Heart left ventricle (tissue), 16 donors: ENCODE data around the gene ZNF584. TPM values are rescaled to one million over a fixed set of nuclear protein-coding genes. Genes with fewer than 3 reads are reported as not detected.

Experiments used
- ATAC-seq, 4 donors: fragments of 200-7000 bp; cut with Tn5 transposase; one replicate each; pipeline ENCODE4 v1.9.1; 2020 to 2022; ENCODE audit warnings: moderate library complexity in 4 of 4, mild to moderate bottlenecking in 3 of 4, moderate number of reproducible peaks in 1 of 4
- DNase-seq, 5 donors: peaks; one replicate each; pipeline ENCODE4 v3.0.0-alpha.2; 2020
- H3K27ac ChIP-seq, 12 donors: fragments of 200-600 bp; sonication (generic) in 4 of 12; one replicate each; pipeline versions ENCODE4 v1.5.0 to v1.8.0; 2016 to 2022; ENCODE audit warnings: mild to moderate bottlenecking in 2 of 12
- H3K27me3 ChIP-seq, 9 donors: fragments of 200-600 bp; sonication (generic) in 2 of 9; one replicate each; pipeline versions ENCODE4 v1.5.1 to v1.8.0; 2016 to 2022; ENCODE audit warnings: mild to moderate bottlenecking in 3 of 9
- H3K36me3 ChIP-seq, 9 donors: fragments of 200-600 bp; sonication (generic) in 2 of 9; one replicate each; pipeline versions ENCODE4 v1.5.0 to v1.8.0; 2018 to 2022; ENCODE audit warnings: mild to moderate bottlenecking in 2 of 9
- H3K4me1 ChIP-seq, 12 donors: fragments of 200-600 bp; sonication (generic) in 4 of 12; one replicate each; pipeline versions ENCODE4 v1.5.0 to v1.8.0; 2016 to 2022; ENCODE audit warnings: mild to moderate bottlenecking in 3 of 12
- H3K4me3 ChIP-seq, 12 donors: fragments of 200-600 bp; sonication (generic) in 4 of 12; one replicate each; pipeline versions ENCODE4 v1.5.0 to v1.8.0; 2017 to 2022; ENCODE audit warnings: mild to moderate bottlenecking in 9 of 12, moderate library complexity in 4 of 12
- H3K9me3 ChIP-seq, 12 donors: fragments of 200-600 bp; sonication (generic) in 4 of 12; one replicate each; pipeline versions ENCODE4 v1.5.0 to v1.8.0; 2016 to 2022; ENCODE audit warnings: mild to moderate bottlenecking in 1 of 12
- POLR2A ChIP-seq, 2 donors: fragments of 450-650 bp; IDR thresholded peaks; one replicate each; pipeline ENCODE4 v1.6.1; 2017; ENCODE audit warnings: antibody characterized with exemption in 2 of 2, mild to moderate bottlenecking in 2 of 2, moderate library complexity in 2 of 2
- WGBS, 4 donors: extraction: QIAGEN DNeasy Blood & Tissue Kit in 2 of 4; methylation state at CpG; one replicate each; pipeline versions ENCODE4 v1.1.5 to v1.1.7; 2013 to 2018; 5-methylcytosine and 5-hydroxymethylcytosine counted together
- intact Hi-C, 10 donors: fragments of 100-400 bp; cut with DNase I; formaldehyde crosslinking; loops; one replicate each; pipeline versions ENCODE4 v1.11.1 to v1.14.2; 2022
- polyA plus RNA-seq, 2 donors: library from polyadenylated mRNA; stranded (reverse); fragments of 200-250 nt; gene quantifications; one replicate each; pipeline ENCODE4 v1.2.3, GENCODE V29; 2013
- total RNA-seq, 9 donors: library from RNA; depleted of rRNA in 2 of 9; stranded (reverse); fragments of >200 nt in 2 of 9; fragmentation: NEBNext Ultra II Directional in 3 of 9; extraction: Animal tissue kit (Norgen Biotek cat#: 25700) in 3 of 9; gene quantifications; one replicate each; pipeline versions ENCODE4 v1.1.0 to v1.2.4, GENCODE V29; 2016 to 2023
- TF ChIP-seq, protein P1 (sequence below), 12 donors: fragments of 200-600 bp; sonication (generic) in 4 of 12; IDR thresholded peaks; one replicate each; pipeline versions ENCODE4 v1.5.0 to v1.8.0; 2018 to 2022; ENCODE audit warnings: antibody characterized with exemption in 12 of 12, mild to moderate bottlenecking in 5 of 12
- donor health status: ischemic (EF 13 %, LVEDD 7.1; RV severe dilation, severe dysfunction).
- donor health status: healthy with polysubstance abuse.
- donor health status: DM: no; HTN: yes; CAD: no.
- donor health status: DM: no; HTN: no; CAD: no.
- donor health status: ischemic (EF 25% LVEDD 6.9; RV normal size, moderate dysfunction).
- donor health status: ischemic (EF 25% LVEDD 5.7; RV mildly dilated, moderate dysfunction).
- donor health status: healthy.
- donor health status: DM: yes; HTN: yes; CAD: no.
- donor health status: ischemic (EF 35%, LVEDD 5.7; RV mildly dilated, moderate dysfunction).
- donor health status: nonischemic (EF 11% LVEDD 7.7; RV severe dilation, severe dysfunction).
- donor health status: DM: yes; HTN: yes; CAD: no.
- donor health status: PGD.
- donor health status: ischemic (EF 29% LVEDD 5.4; RV normal size, mild dysfunction).
- donor health status: nonischemic (EF 23%, LVEDD 6.1; RV moderate dilation, normal function).

The ZNF584 gene
- total and polyA plus RNA-seq, 11 donors, result 6.1 to 31.4 (median 16.9) TPM

DNA sequence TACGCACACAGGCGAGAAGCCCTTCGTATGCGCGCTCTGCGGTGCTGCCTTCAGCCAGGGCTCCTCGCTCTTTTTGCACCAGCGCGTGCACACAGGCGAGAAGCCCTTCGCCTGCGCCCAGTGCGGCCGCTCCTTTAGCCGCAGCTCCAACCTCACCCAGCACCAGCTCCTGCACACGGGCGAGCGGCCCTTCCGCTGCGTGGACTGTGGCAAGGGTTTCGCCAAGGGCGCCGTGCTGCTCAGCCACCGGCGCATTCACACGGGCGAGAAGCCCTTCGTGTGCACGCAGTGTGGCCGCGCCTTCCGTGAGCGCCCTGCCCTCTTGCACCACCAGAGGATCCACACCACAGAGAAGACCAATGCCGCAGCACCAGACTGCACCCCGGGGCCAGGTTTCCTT is 47.7 kb downstream of the ZNF584 start:
- no peak overlapping the region for H3K4me3 ChIP-seq
- WGBS, 4 donors, result 96 to 97% (median 97%) methylated on average over 32 to 35 of the region's 35 CpGs
- intact Hi-C loops, result no loop called here
- H3K9me3 ChIP-seq, result no peaks in the 10 kb centered on the region
- H3K27me3 ChIP-seq, result no peaks in the 10 kb centered on the region
- peaks cover 0 to 31% (median 13%) of the 10 kb centered on the region in 9 donors for H3K36me3 ChIP-seq
- DNase-seq (no peak), ATAC-seq (no peak)
- peaks cover 0 to 7% (median under 1%) of the 10 kb centered on the region in 12 donors for H3K4me1 ChIP-seq
- no peak for TF ChIP-seq POLR2A (IDR thresholded peaks at IDR 0.05)
- TF ChIP-seq, protein P1, sequence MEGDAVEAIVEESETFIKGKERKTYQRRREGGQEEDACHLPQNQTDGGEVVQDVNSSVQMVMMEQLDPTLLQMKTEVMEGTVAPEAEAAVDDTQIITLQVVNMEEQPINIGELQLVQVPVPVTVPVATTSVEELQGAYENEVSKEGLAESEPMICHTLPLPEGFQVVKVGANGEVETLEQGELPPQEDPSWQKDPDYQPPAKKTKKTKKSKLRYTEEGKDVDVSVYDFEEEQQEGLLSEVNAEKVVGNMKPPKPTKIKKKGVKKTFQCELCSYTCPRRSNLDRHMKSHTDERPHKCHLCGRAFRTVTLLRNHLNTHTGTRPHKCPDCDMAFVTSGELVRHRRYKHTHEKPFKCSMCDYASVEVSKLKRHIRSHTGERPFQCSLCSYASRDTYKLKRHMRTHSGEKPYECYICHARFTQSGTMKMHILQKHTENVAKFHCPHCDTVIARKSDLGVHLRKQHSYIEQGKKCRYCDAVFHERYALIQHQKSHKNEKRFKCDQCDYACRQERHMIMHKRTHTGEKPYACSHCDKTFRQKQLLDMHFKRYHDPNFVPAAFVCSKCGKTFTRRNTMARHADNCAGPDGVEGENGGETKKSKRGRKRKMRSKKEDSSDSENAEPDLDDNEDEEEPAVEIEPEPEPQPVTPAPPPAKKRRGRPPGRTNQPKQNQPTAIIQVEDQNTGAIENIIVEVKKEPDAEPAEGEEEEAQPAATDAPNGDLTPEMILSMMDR (IDR thresholded peaks at IDR 0.05), result no peak
- H3K27ac ChIP-seq, result no peak overlapping the region

DNA sequence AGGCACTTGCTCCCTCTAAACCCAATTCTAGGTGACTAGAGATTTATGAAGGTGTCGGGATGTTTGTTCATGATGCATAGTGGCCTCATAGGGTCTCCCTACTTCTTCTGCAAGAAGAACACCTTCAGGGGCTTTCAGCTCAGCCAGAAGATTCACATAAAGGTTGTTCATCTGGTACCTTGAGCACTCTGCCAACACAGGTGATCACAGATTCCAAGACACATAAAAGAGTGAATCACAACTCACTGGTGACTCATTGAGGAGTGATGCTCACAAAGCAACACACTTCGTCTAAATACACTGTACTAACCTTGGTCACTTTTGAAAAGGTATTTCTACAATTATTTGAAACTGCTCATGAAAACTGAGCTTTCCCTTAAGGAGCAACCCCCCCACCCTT is 51.6 kb downstream of the ZNF584 start:
- ATAC-seq (no peak), DNase-seq (no peak)
- Histone ChIP-seq H3K27ac (no peak overlapping the region), H3K4me1 (no peaks in the 10 kb centered on the region), H3K4me3 (no peak overlapping the region), H3K36me3 (peaks cover 0 to 18% (median 12%) of the 10 kb centered on the region in 9 donors), H3K27me3 (no peaks in the 10 kb centered on the region), H3K9me3 (no peaks in the 10 kb centered on the region)
- WGBS, 4 donors, result 90 to 100% (median 98%) methylated on average over 2 of the region's 2 CpGs
- intact Hi-C loops, result no loop called here
- TF ChIP-seq POLR2A (IDR thresholded peaks at IDR 0.05), result no peak
- TF ChIP-seq, protein P1 (IDR thresholded peaks at IDR 0.05), result no peak

DNA sequence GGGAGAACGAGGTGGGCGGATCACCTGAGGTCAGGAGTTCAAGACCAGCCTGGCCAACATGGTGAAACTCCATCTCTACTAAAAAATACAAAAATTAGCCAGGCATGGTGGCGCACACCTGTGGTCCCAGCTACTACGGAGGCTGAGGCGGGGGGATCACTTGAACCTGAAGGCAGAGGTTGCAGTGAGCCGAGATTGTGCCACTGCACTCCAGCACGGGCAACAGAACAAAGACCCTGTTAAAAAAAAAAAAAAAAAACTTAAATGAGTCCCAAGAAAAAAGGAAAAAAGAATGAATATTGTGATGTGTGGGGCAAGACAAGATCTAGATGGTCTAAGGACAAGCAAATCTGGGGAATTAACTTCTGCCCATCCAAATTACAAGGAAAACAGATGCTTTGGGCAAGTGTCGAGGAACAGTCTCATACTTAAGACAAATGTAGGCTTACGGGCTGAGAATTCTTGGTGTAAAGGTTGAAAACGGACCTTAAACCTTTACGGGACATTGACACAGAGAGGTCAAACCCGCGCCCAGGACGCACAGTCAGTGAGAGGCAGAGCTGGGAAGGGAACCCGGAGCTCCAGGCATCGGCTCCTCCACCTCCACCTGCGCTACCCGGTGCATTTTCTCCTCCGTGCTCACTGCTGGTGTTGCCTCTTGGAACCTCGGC is 57.8 kb downstream of the ZNF584 start:
- Histone ChIP-seq H3K4me1 (peaks cover 4 to 16% (median 13%) of the 10 kb centered on the region in 12 donors), H3K9me3 (no peaks in the 10 kb centered on the region), H3K4me3 (peak overlapping the region; percentile 2 to 100 (median 94)), H3K36me3 (peaks cover 0 to 19% (median 10%) of the 10 kb centered on the region in 9 donors), H3K27ac (peak overlapping the region in 5 of 12 donors; percentile 77 to 90 (median 85)), H3K27me3 (no peaks in the 10 kb centered on the region)
- ATAC-seq (peak in 3 of 4 donors; percentile 4 to 9 (median 5)), DNase-seq (no peak)
- intact Hi-C loops, result loop anchor here in 1 of 10 donors (1.0 kb wide), 1 partner anchor 26 kb away; the partner anchor contains the start of gene ZNF132
- TF ChIP-seq POLR2A (IDR thresholded peaks at IDR 0.05), result no peak
- TF ChIP-seq, protein P1 (IDR thresholded peaks at IDR 0.05), result no peak
- WGBS, 4 donors, result 35 to 36% (median 36%) methylated on average over 19 to 20 of the region's 20 CpGs

DNA sequence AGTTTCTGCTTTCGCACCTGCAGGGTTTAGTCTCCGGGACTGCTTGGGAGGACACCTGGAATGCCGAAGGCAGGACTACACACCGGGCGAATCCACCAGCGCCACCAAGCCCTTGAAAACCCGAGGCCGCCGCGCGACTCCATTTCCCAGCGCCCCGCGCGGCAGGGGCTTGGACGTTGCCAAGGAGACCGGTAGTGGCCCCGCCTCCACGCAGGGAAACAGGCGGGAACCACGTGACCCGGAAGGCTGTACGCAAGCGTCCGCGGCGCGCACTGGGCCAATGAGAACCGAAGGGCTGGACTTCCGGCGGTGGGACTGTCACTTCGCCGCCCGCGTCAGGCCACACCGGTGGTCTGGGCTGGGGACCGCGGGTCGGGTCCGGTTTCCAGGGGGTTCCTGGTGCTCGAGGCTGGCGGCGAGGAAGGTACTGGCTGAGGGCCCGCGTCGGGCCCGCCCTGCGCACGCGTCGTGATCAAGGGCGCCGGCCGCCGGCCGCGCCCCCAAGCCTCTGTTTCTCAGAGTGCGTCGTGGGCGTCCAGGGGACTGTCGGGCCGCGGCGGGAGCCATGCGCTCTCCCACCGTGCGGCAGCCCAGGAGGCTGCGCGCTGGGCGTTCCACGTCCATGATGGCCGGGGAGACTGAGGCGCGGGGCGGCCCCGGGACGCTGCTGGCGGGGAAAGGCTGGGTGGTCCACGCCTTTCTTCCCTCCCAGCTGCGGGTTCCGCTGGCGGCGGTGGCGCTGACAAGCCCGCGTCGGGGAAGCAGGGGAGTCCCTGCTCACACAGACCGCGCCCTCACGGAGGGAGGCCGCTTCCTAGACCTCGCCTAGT is 58.5 kb downstream of the ZNF584 start, which contains the start of gene ZNF324:
TSS of gene ZNF324 (plus strand) at position 321 of the 830 bp plus-strand sequence. CDS start 2,106 bp downstream, outside the sequence.
- intact Hi-C loops, result loop anchor here in 1 of 10 donors (1.0 kb wide), 1 partner anchor 27 kb away; the partner anchor contains the start of gene ZNF132
- no peaks in the 10 kb centered on the region for H3K9me3 ChIP-seq
- ATAC-seq (peak; percentile 97 to 99 (median 98)), DNase-seq (peak; percentile 98 to 99 (median 99))
- peak within 1 kb of the TSS in 11 of 12 donors; percentile 55 to 90 (median 77) for H3K27ac ChIP-seq
- TF ChIP-seq POLR2A (IDR thresholded peaks at IDR 0.05), result peak in 1 of 2 donors; percentile 78
- TF ChIP-seq, protein P1 (IDR thresholded peaks at IDR 0.05), result peak in 1 of 12 donors; percentile 17
- H3K36me3 ChIP-seq, result peaks cover 0 to 25% (median 14%) of the 10 kb centered on the region in 9 donors
- H3K27me3 ChIP-seq, result no peaks in the 10 kb centered on the region
- H3K4me1 ChIP-seq, result peaks cover 4 to 16% (median 13%) of the 10 kb centered on the region in 12 donors
- WGBS, 4 donors, result 0% methylated on average over 2 to 92 of the region's 92 CpGs
- H3K4me3 ChIP-seq, result peak within 1 kb of the TSS; percentile 63 to 100 (median 94)
